ENCODE measurements around the gene AGXT2. TPM values are rescaled to one million over a fixed set of nuclear protein-coding genes. Genes with fewer than 3 reads are reported as not detected.

Gene AGXT2
- total RNA-seq, result not detected in 2 replicates

GRCh38 chr5:35047785-35048404 is at the start of gene AGXT2:
AGXT2 (minus strand) TSS chr5:35047949; CDS start chr5:35047892, 57 bp downstream.

Other genes with a start within 250 kb of the AGXT2 start
- not detected in 2 replicates for gene TTC23L, start 208.8 kb downstream of the AGXT2 start, total RNA-seq
- 33.6 and 34.7 TPM in 2 replicates for gene RAD1, start 132.4 kb downstream of the AGXT2 start, total RNA-seq
- 16.0 and 19.9 TPM in 2 replicates for gene BRIX1, start 132.2 kb downstream of the AGXT2 start, total RNA-seq
- gene DNAJC21, start 118.4 kb downstream of the AGXT2 start, total RNA-seq, result 23.5 and 29.1 TPM in 2 replicates
- gene PRLR, start 182.5 kb upstream of the AGXT2 start, total RNA-seq, result 0.07 and 0.10 TPM in 2 replicates